COLO829 (cell line): ENCODE results near the gene MAML2.

Source experiments
- DNase-seq: peaks from one replicate; pipeline ENCODE4 v3.0.0; 2012; ENCODE audit warnings: low spot score

Gene MAML2

GRCh38 chr11:95964281-95964680 is 378.7 kb downstream of the MAML2 start:
- DNase-seq: no peak

- DNase-seq: no peak
These were observed 381.2 kb downstream of the MAML2 start for GRCh38 chr11:95961758-95962157.

GRCh38 chr11:95950905-95951304 is 392.1 kb downstream of the MAML2 start:
- no peak for DNase-seq

GRCh38 chr11:95948637-95949036 is 394.4 kb downstream of the MAML2 start:
- DNase-seq: no peak

- no peak for DNase-seq
These were observed 398.4 kb downstream of the MAML2 start for GRCh38 chr11:95944623-95945022.

- no peak for DNase-seq
These were observed 399.4 kb downstream of the MAML2 start for GRCh38 chr11:95943546-95943945.

GRCh38 chr11:95939091-95939490 is 403.9 kb downstream of the MAML2 start:
- no peak for DNase-seq

GRCh38 chr11:95937358-95937757 is 405.6 kb downstream of the MAML2 start:
- no peak for DNase-seq

- no peak for DNase-seq
These were observed 409.4 kb downstream of the MAML2 start for GRCh38 chr11:95933594-95933993.

- DNase-seq: no peak
These were observed 411.1 kb downstream of the MAML2 start for GRCh38 chr11:95931916-95932315.

GRCh38 chr11:95930948-95931347 is 412.0 kb downstream of the MAML2 start:
- DNase-seq: no peak

GRCh38 chr11:95926726-95927125 is 416.3 kb downstream of the MAML2 start:
- DNase-seq: no peak
